22Rv1 (cell line): ENCODE measurements around the gene MAGI2.

Source experiments
- H3K27ac ChIP-seq: fragments of 450-650 bp; 2 replicates; pipeline ENCODE4 v1.5.1; 2017
- CTCF ChIP-seq: fragments of 450-650 bp; IDR thresholded peaks from 2 replicates; pipeline ENCODE4 v1.5.1; 2017; ENCODE audit warnings: mild to moderate bottlenecking
- ZFX ChIP-seq: fragments of 450-650 bp; IDR thresholded peaks from 2 replicates; pipeline ENCODE4 v1.6.1; 2017; ENCODE audit warnings: antibody characterized with exemption, borderline replicate concordance

MAGI2 gene

DNA sequence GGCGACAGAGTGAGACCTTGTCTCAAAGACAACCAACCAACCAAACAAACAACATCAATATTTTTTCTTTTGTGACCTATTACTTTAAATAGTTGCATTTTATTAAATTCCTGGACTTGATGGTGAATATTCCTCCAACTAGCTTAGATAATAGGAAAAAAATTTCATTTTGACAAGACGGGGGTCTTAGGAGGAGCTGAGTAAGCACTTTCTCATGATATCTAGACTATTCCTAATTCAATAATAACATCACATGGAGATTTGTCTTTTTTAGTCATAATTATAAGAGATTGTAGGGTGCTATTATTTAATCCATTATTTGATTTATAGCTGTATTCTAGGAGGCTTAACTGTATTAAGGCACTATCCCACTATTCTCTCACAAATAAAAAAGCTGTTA is 952.4 kb downstream of the MAGI2 start:
- TF ChIP-seq CTCF: no peak
- no peak for TF ChIP-seq ZFX
- no peak overlapping the region for H3K27ac ChIP-seq

- no peak for TF ChIP-seq CTCF
- TF ChIP-seq ZFX: no peak
- H3K27ac ChIP-seq: no peak overlapping the region
Measured at GRCh38 chr7:78499971-78500370, 953.5 kb downstream of the MAGI2 start.

GRCh38 chr7:78499283-78499682 is 954.2 kb downstream of the MAGI2 start:
- H3K27ac ChIP-seq: no peak overlapping the region
- TF ChIP-seq CTCF (no peak), ZFX (no peak)

GRCh38 chr7:78497728-78498427 is 955.6 kb downstream of the MAGI2 start:
- TF ChIP-seq CTCF (no peak), ZFX (no peak)
- no peak overlapping the region for H3K27ac ChIP-seq

DNA sequence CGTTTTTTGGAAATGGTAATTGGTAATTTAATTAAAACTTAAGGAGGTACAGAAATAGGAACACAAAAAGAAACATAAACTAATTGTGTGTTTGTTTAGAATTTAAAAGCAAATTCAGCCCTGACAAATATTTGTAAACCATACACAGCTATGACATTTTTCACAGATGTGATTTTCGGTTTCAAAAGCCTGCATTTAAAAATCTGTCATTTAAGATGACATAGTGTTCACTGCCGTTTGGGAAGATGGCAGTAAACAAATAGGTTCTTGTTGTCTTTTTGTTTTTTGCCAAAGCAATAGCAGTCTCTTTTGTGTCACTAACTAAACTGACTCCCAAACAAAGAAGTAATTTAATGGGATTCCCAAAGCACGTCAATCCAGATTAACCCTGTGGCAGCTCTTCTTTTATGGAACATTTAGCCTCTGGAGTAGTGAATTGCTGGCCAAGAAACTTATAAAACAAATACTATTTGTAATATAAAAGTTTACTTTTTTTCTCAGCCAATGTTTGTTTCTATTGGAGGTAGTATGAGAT is 957.3 kb downstream of the MAGI2 start:
- TF ChIP-seq CTCF (no peak), ZFX (no peak)
- peak overlapping the region; percentile 42 for H3K27ac ChIP-seq

- TF ChIP-seq ZFX (no peak), CTCF (no peak)
- no peak overlapping the region for H3K27ac ChIP-seq
Measured at GRCh38 chr7:78493401-78493800, 960.1 kb downstream of the MAGI2 start.

GRCh38 chr7:78492146-78492545 is 961.3 kb downstream of the MAGI2 start:
- no peak for TF ChIP-seq ZFX
- TF ChIP-seq CTCF: no peak
- no peak overlapping the region for H3K27ac ChIP-seq
